ENCODE measurements around the gene ANKRD12. TPM values are rescaled to one million over a fixed set of nuclear protein-coding genes. Genes with fewer than 3 reads are reported as not detected.

Gene ANKRD12
- total and polyA plus RNA-seq, 4 donors: 2.7 to 59.7 (median 17.3) TPM

GRCh38 chr18:9120796-9121195 is 15.8 kb upstream of the ANKRD12 start:
- no peaks in the 10 kb centered on the region for H3K9me3 ChIP-seq (ENCODE audit: control insufficient read depth in 4 of 4, low read length in 3 of 4)
- 9% methylated on average over 1 of the region's 1 CpG for WGBS
- peaks cover 6 to 28% (median 14%) of the 10 kb centered on the region in 4 donors for H3K4me1 ChIP-seq (ENCODE audit: control insufficient read depth in 4 of 4, insufficient read depth in 4 of 4, low read length in 3 of 4)
- TF ChIP-seq SP1 (IDR thresholded peaks at IDR 0.05): no peak
- TF ChIP-seq HNF4A (conservative IDR thresholded peaks at IDR 0.05): no peak
- H3K4me3 ChIP-seq (ENCODE audit: low read depth in 1 of 3, low read length in 3 of 3): no peak overlapping the region
- H3K27ac ChIP-seq (ENCODE audit: low read depth in 1 of 2, low read length in 2 of 2): no peak overlapping the region
- H3K27me3 ChIP-seq (ENCODE audit: control insufficient read depth in 4 of 4, insufficient read depth in 4 of 4, low read length in 3 of 4): no peaks in the 10 kb centered on the region
- no peak overlapping the region for H3K9ac ChIP-seq (ENCODE audit: low read depth in 1 of 2, low read length in 2 of 2)
- no peak for DNase-seq (ENCODE audit: low spot score)
- H3K36me3 ChIP-seq (ENCODE audit: control insufficient read depth in 4 of 4, insufficient read depth in 3 of 4, low read depth in 1 of 4, low read length in 3 of 4): peaks cover 0 to 29% (median 17%) of the 10 kb centered on the region in 4 donors

- H3K27me3 ChIP-seq (ENCODE audit: control insufficient read depth in 4 of 4, insufficient read depth in 4 of 4, low read length in 3 of 4): no peaks in the 10 kb centered on the region
- H3K4me3 ChIP-seq (ENCODE audit: low read depth in 1 of 3, low read length in 3 of 3): no peak overlapping the region
- peaks cover 1 to 13% (median 6%) of the 10 kb centered on the region in 4 donors for H3K4me1 ChIP-seq (ENCODE audit: control insufficient read depth in 4 of 4, insufficient read depth in 4 of 4, low read length in 3 of 4)
- TF ChIP-seq ATF3 (IDR thresholded peaks at IDR 0.05) (no peak), RAD21 (IDR thresholded peaks at IDR 0.05) (no peak), TAF1 (conservative IDR thresholded peaks at IDR 0.05) (no peak), CTCF (IDR thresholded peaks at IDR 0.05; ENCODE audit: low read depth, low read length, missing input control) (no peak), YY1 (IDR thresholded peaks at IDR 0.05) (no peak), GABPA (IDR thresholded peaks at IDR 0.05 in 1 of 2, conservative IDR thresholded peaks at IDR 0.05 in 1 of 2) (no peak), MAX (IDR thresholded peaks at IDR 0.05) (no peak), HNF4A (conservative IDR thresholded peaks at IDR 0.05) (no peak), FOXA1 (IDR thresholded peaks at IDR 0.05) (no peak), FOXA2 (IDR thresholded peaks at IDR 0.05) (no peak), NR2F2 (IDR thresholded peaks at IDR 0.05) (no peak)
- no peak overlapping the region for H3K27ac ChIP-seq (ENCODE audit: low read depth in 1 of 2, low read length in 2 of 2)
- WGBS: 97% methylated on average over 2 of the region's 2 CpGs
- DNase-seq (ENCODE audit: low spot score): no peak
- H3K36me3 ChIP-seq (ENCODE audit: control insufficient read depth in 4 of 4, insufficient read depth in 3 of 4, low read depth in 1 of 4, low read length in 3 of 4): peaks cover 5 to 53% (median 38%) of the 10 kb centered on the region in 4 donors
- H3K9ac ChIP-seq (ENCODE audit: low read depth in 1 of 2, low read length in 2 of 2): no peak overlapping the region
- H3K9me3 ChIP-seq (ENCODE audit: control insufficient read depth in 4 of 4, low read length in 3 of 4): no peaks in the 10 kb centered on the region
Measured at GRCh38 chr18:9123520-9123919, 13.1 kb upstream of the ANKRD12 start.

- TF ChIP-seq FOXA2 (IDR thresholded peaks at IDR 0.05) (no peak), SP1 (IDR thresholded peaks at IDR 0.05) (no peak), JUND (IDR thresholded peaks at IDR 0.05) (no peak), NR2F2 (IDR thresholded peaks at IDR 0.05) (no peak), ZBTB33 (IDR thresholded peaks at IDR 0.05) (no peak)
- Histone ChIP-seq H3K9ac (ENCODE audit: low read depth in 1 of 2, low read length in 2 of 2) (no peak overlapping the region), H3K36me3 (ENCODE audit: control insufficient read depth in 4 of 4, insufficient read depth in 3 of 4, low read depth in 1 of 4, low read length in 3 of 4) (peaks cover 5 to 60% (median 44%) of the 10 kb centered on the region in 4 donors), H3K9me3 (ENCODE audit: control insufficient read depth in 4 of 4, low read length in 3 of 4) (no peaks in the 10 kb centered on the region), H3K4me1 (ENCODE audit: control insufficient read depth in 4 of 4, insufficient read depth in 4 of 4, low read length in 3 of 4) (peaks cover 0 to 14% (median 6%) of the 10 kb centered on the region in 4 donors), H3K4me3 (ENCODE audit: low read depth in 1 of 3, low read length in 3 of 3) (no peak overlapping the region), H3K27ac (ENCODE audit: low read depth in 1 of 2, low read length in 2 of 2) (no peak overlapping the region), H3K27me3 (ENCODE audit: control insufficient read depth in 4 of 4, insufficient read depth in 4 of 4, low read length in 3 of 4) (no peaks in the 10 kb centered on the region)
- 97% methylated on average over 1 of the region's 1 CpG for WGBS
- DNase-seq (ENCODE audit: low spot score): no peak
Measured at GRCh38 chr18:9124824-9125223, 11.8 kb upstream of the ANKRD12 start.

Measured in liver (tissue), 9 donors.